ENCODE measurements around the gene HCN1. TPM values are rescaled to one million over a fixed set of nuclear protein-coding genes. Genes with fewer than 3 reads are reported as not detected.

The HCN1 gene
- polyA plus RNA-seq, 3 donors = not detected

DNA sequence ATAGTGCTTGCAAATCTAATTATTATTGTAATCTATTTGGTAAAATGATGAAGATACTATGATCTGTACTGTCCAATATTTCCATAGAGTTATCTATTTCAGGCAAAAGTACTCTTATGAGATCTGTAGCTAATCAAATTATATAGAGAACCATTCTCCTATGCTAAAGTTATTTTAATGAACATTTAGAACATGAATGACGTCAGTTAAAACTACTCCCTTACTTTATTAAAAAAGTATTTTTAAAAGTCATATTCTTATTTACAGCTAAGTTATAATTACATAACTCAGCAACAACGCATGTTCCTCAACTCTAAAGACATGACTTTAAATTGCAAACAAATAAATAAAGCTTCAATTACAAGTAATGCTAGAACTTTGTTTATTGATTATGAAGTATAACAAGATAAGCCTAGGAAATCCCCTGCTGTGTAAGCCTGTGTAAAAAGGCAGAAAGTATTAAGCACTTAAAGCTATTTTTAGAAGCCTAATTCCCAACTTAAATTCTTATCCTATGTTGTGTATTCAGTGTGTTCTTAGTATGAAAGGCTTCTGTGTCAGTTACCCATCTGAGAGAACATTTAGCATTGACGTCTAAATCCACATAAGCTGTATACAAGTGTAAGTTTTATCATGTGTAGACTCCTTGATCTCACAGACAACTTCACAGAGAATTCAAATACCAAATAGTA lies 285.7 kb downstream of the HCN1 start:
- no peaks in the 10 kb centered on the region for H3K4me1 Mint-ChIP-seq
- H3K27ac ChIP-seq (ENCODE audit: low read depth in 1 of 2, low read length in 2 of 2) = no peak overlapping the region
- H3K27me3 Mint-ChIP-seq (ENCODE audit: low read depth in 3 of 3) = no peaks in the 10 kb centered on the region
- no peaks in the 10 kb centered on the region for H3K79me2 ChIP-seq (ENCODE audit: insufficient read depth, low read length)
- H3K36me3 Mint-ChIP-seq = no peaks in the 10 kb centered on the region
- H3K4me3 Mint-ChIP-seq = no peak overlapping the region
- H3K4me1 ChIP-seq (ENCODE audit: control insufficient read depth in 1 of 2, insufficient read depth in 2 of 2, low read length in 2 of 2) = no peaks in the 10 kb centered on the region
- no peak overlapping the region for H3K4me3 ChIP-seq (replicated peaks in 1 of 3; ENCODE audit: low read depth in 2 of 3, low read length in 3 of 3)
- TF ChIP-seq, protein P1, sequence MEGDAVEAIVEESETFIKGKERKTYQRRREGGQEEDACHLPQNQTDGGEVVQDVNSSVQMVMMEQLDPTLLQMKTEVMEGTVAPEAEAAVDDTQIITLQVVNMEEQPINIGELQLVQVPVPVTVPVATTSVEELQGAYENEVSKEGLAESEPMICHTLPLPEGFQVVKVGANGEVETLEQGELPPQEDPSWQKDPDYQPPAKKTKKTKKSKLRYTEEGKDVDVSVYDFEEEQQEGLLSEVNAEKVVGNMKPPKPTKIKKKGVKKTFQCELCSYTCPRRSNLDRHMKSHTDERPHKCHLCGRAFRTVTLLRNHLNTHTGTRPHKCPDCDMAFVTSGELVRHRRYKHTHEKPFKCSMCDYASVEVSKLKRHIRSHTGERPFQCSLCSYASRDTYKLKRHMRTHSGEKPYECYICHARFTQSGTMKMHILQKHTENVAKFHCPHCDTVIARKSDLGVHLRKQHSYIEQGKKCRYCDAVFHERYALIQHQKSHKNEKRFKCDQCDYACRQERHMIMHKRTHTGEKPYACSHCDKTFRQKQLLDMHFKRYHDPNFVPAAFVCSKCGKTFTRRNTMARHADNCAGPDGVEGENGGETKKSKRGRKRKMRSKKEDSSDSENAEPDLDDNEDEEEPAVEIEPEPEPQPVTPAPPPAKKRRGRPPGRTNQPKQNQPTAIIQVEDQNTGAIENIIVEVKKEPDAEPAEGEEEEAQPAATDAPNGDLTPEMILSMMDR (IDR thresholded peaks at IDR 0.05) = no peak
- no peaks in the 10 kb centered on the region for H3K27me3 ChIP-seq (ENCODE audit: control insufficient read depth in 2 of 2, insufficient read depth in 2 of 2, low read length in 2 of 2)
- no peak overlapping the region for H3K4me2 ChIP-seq (replicated peaks; ENCODE audit: extremely low read depth, low read length, poor library complexity, severe bottlenecking)
- H3K36me3 ChIP-seq (replicated peaks in 1 of 2; ENCODE audit: control insufficient read depth in 1 of 2, insufficient read depth in 2 of 2, low read length in 2 of 2) = no peaks in the 10 kb centered on the region
- no peak overlapping the region for H3K27ac Mint-ChIP-seq
- H3K9me3 Mint-ChIP-seq = peaks cover 0 to 5% (median 0%) of the 10 kb centered on the region in 7 donors
- no peak overlapping the region for H3K9ac ChIP-seq (ENCODE audit: insufficient read depth, low read length, poor library complexity, severe bottlenecking)
- no CpG with 5 or more reads among the region's 3 CpGs for WGBS (ENCODE audit: insufficient coverage)
- no peak for DNase-seq
- intact Hi-C loops (cut with micrococcal nuclease) = no loop called here
- H2AFZ ChIP-seq (ENCODE audit: insufficient read depth, low read depth, low read length, poor library complexity, severe bottlenecking) = no peak overlapping the region
- H3K9me3 ChIP-seq (replicated peaks in 1 of 2; ENCODE audit: control insufficient read depth in 1 of 2, insufficient read depth in 1 of 2, low read length in 2 of 2) = peaks cover 0 to 4% of the 10 kb centered on the region in 2 donors
- no peaks in the 10 kb centered on the region for H4K20me1 ChIP-seq (ENCODE audit: insufficient read depth, low read length)

DNA sequence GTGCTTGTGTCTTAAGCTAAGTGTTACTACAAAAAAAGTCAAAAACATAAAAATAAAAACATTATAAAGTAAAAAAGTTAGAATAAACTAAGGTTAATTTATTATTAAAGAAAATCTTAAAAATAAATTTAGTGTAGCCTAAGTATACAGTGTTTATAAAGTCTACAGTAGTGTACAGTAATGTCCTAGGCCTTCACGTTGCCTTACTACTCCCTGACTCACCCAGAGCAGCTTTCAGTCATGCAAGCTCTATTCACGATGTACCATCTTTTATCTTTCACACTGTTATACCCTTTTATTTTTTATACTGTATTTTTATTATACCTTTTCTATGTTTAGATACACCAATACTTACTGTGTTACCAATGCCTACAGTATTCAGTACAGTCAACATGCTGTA lies 288.1 kb downstream of the HCN1 start:
- Histone ChIP-seq H3K4me2 (replicated peaks; ENCODE audit: extremely low read depth, low read length, poor library complexity, severe bottlenecking) (no peak overlapping the region), H3K9ac (ENCODE audit: insufficient read depth, low read length, poor library complexity, severe bottlenecking) (no peak overlapping the region), H3K79me2 (ENCODE audit: insufficient read depth, low read length) (no peaks in the 10 kb centered on the region), H2AFZ (ENCODE audit: insufficient read depth, low read depth, low read length, poor library complexity, severe bottlenecking) (no peak overlapping the region), H4K20me1 (ENCODE audit: insufficient read depth, low read length) (no peaks in the 10 kb centered on the region), H3K36me3 (replicated peaks in 1 of 2; ENCODE audit: control insufficient read depth in 1 of 2, insufficient read depth in 2 of 2, low read length in 2 of 2) (no peaks in the 10 kb centered on the region), H3K9me3 (replicated peaks in 1 of 2; ENCODE audit: control insufficient read depth in 1 of 2, insufficient read depth in 1 of 2, low read length in 2 of 2) (peaks cover 0 to 4% of the 10 kb centered on the region in 2 donors), H3K4me1 (ENCODE audit: control insufficient read depth in 1 of 2, insufficient read depth in 2 of 2, low read length in 2 of 2) (no peaks in the 10 kb centered on the region), H3K4me3 (replicated peaks in 1 of 3; ENCODE audit: low read depth in 2 of 3, low read length in 3 of 3) (no peak overlapping the region), H3K27me3 (ENCODE audit: control insufficient read depth in 2 of 2, insufficient read depth in 2 of 2, low read length in 2 of 2) (no peaks in the 10 kb centered on the region), H3K27ac (ENCODE audit: low read depth in 1 of 2, low read length in 2 of 2) (no peak overlapping the region)
- TF ChIP-seq, protein P1 (IDR thresholded peaks at IDR 0.05) = no peak
- no peak overlapping the region for H3K27ac Mint-ChIP-seq
- peaks cover 0 to 7% (median 0%) of the 10 kb centered on the region in 7 donors for H3K9me3 Mint-ChIP-seq
- DNase-seq = no peak
- intact Hi-C loops (cut with micrococcal nuclease) = no loop called here
- no peak overlapping the region for H3K4me3 Mint-ChIP-seq
- no peaks in the 10 kb centered on the region for H3K4me1 Mint-ChIP-seq
- no peaks in the 10 kb centered on the region for H3K36me3 Mint-ChIP-seq
- no peaks in the 10 kb centered on the region for H3K27me3 Mint-ChIP-seq (ENCODE audit: low read depth in 3 of 3)
- no CpG with 5 or more reads among the region's 2 CpGs for WGBS (ENCODE audit: insufficient coverage)
